Activated CD4-positive, alpha-beta T cell treated with anti-CD3 and anti-CD28 coated beads for 36 hours (primary cell): Measurements from ENCODE around the gene DR1. TPM values are rescaled to one million over a fixed set of nuclear protein-coding genes. Genes with fewer than 3 reads are reported as not detected.

ENCODE experiments used
- ATAC-seq: fragments of 200-7000 bp; cut with Tn5 transposase; one replicate; pipeline ENCODE4 v1.10.0; 2021; ENCODE audit warnings: mild to moderate bottlenecking, moderate library complexity
- CTCF ChIA-PET: fragments of 350-600 bp; sonication (Branson Sonifier 250); formaldehyde crosslinking; loops from one replicate; lab custom pipeline; 2021; ENCODE audit warnings: antibody characterized with exemption; lab: Charles Lee
- POLR2A ChIA-PET: fragments of 350-600 bp; sonication (Branson Sonifier 250); formaldehyde crosslinking; loops from one replicate; lab custom pipeline; 2021; ENCODE audit warnings: antibody characterized with exemption, inconsistent platforms; lab: Charles Lee
- DNase-seq: peaks from one replicate; pipeline ENCODE4 v3.0.0-alpha.2; 2020
- H3K27ac Mint-ChIP-seq: one replicate; pipeline ENCODE4 v1.8.0; 2021; ENCODE audit warnings: mixed read lengths
- H3K27me3 Mint-ChIP-seq: one replicate; pipeline ENCODE4 v1.8.0; 2021; ENCODE audit warnings: mixed read lengths
- H3K36me3 Mint-ChIP-seq: one replicate; pipeline ENCODE4 v1.8.0; 2021; ENCODE audit warnings: low read depth, mixed read lengths
- H3K4me1 Mint-ChIP-seq: one replicate; pipeline ENCODE4 v1.8.0; 2021; ENCODE audit warnings: mixed read lengths
- H3K4me3 Mint-ChIP-seq: one replicate; pipeline ENCODE4 v1.8.0; 2021; ENCODE audit warnings: mild to moderate bottlenecking, moderate library complexity, mixed read lengths
- H3K9me3 Mint-ChIP-seq: one replicate; pipeline ENCODE4 v1.8.0; 2021; ENCODE audit warnings: low read depth, mixed read lengths
- intact Hi-C, 2 experiments: fragments of 100-400 bp; cut with DNase I in 1 of 2; cut with micrococcal nuclease in 1 of 2; formaldehyde crosslinking; loops; one replicate each; pipeline versions ENCODE4 v1.14.2 to v1.15.1; 2022 to 2024; cut with DNase I, micrococcal nuclease
- total RNA-seq, 2 experiments: library from RNA; stranded (reverse); gene quantifications; one replicate each; pipeline ENCODE4 v1.2.3, GENCODE V29; 2021

The DR1 gene
- total RNA-seq, 2 experiments from 2014 or later = 84.8 to 95.3 TPM

DNA sequence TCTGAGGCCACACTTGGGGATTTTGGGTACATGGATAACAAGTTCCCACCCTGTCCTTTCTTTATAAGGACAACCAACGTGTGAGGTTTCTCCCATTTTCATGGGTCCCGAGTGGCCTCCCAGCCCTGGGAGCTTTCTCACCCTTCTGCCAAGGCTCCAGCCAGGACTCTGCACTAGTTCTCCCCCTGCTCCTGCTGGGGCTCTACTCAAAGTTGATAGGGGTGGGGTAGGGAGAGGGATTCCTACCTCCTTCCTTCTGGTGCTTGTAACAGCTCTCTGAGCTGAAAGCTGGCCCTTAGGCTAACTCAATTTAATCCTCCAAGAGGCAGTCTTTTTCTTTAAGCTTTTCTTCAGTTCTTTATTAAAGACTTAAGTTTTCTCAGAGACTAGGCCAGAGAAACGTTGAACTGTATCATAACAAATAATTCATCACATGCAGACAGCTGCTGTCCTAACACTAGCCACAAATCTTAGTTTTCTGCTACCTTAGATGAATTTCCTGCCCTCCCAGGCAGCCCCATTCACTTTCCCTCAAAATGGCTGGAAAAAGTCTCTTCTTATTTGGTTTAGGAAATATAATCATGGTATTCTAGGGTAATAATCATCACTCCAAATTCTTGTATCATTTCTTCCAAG, 22.4 kb upstream of the DR1 start:
- Mint-ChIP-seq H3K27ac (no peak overlapping the region), H3K36me3 (no peaks in the 10 kb centered on the region), H3K9me3 (no peaks in the 10 kb centered on the region), H3K4me1 (peaks cover 3% of the 10 kb centered on the region), H3K27me3 (no peaks in the 10 kb centered on the region), H3K4me3 (no peak overlapping the region)
- ATAC-seq (no peak), DNase-seq (no peak)
- CTCF ChIA-PET = interaction anchor here (1.1 kb wide), 1 partner anchor 19 kb away, joined by 3 read pairs; no protein-coding TSS in a partner anchor
- POLR2A ChIA-PET = interaction anchor here (0.6 kb wide), 1 partner anchor 38 kb away, joined by 3 read pairs; no protein-coding TSS in a partner anchor
- intact Hi-C loops = no loop called here

GRCh38 chr1:93324486-93325464, 20.9 kb upstream of the DR1 start:
- intact Hi-C loops = no loop called here
- no peak for ATAC-seq
- no peaks in the 10 kb centered on the region for H3K36me3 Mint-ChIP-seq
- DNase-seq = no peak
- CTCF ChIA-PET = interaction anchor here (0.6 to 2.3 kb wide), 4 partner anchors 11 to 89 kb away, joined by 3 to 9 read pairs (median 4); no protein-coding TSS in a partner anchor
- H3K4me1 Mint-ChIP-seq = peaks cover 3% of the 10 kb centered on the region
- no peak overlapping the region for H3K4me3 Mint-ChIP-seq
- no peak overlapping the region for H3K27ac Mint-ChIP-seq
- POLR2A ChIA-PET = interaction anchor here (0.7 kb wide), 1 partner anchor 12 kb away, joined by 3 read pairs; no protein-coding TSS in a partner anchor
- no peaks in the 10 kb centered on the region for H3K27me3 Mint-ChIP-seq
- no peaks in the 10 kb centered on the region for H3K9me3 Mint-ChIP-seq

- H3K36me3 Mint-ChIP-seq = peaks cover 3% of the 10 kb centered on the region
- intact Hi-C loops = no loop called here
- H3K4me1 Mint-ChIP-seq = peaks cover 3% of the 10 kb centered on the region
- POLR2A ChIA-PET = interaction anchor here (0.7 kb wide), 1 partner anchor 16 kb away, joined by 5 read pairs; no protein-coding TSS in a partner anchor
- H3K9me3 Mint-ChIP-seq = no peaks in the 10 kb centered on the region
- H3K4me3 Mint-ChIP-seq = no peak overlapping the region
- no peaks in the 10 kb centered on the region for H3K27me3 Mint-ChIP-seq
- DNase-seq = no peak
- ATAC-seq = no peak
- CTCF ChIA-PET = interaction anchor here (0.6 kb wide), 1 partner anchor 18 kb away, joined by 3 read pairs; no protein-coding TSS in a partner anchor
- no peak overlapping the region for H3K27ac Mint-ChIP-seq
These were observed 16.6 kb upstream of the DR1 start for GRCh38 chr1:93328809-93329760.

GRCh38 chr1:93330196-93330595, 15.5 kb upstream of the DR1 start:
- DNase-seq (no peak), ATAC-seq (no peak)
- Mint-ChIP-seq H3K27ac (no peak overlapping the region), H3K9me3 (no peaks in the 10 kb centered on the region), H3K4me3 (no peak overlapping the region), H3K36me3 (peaks cover 3% of the 10 kb centered on the region), H3K4me1 (no peaks in the 10 kb centered on the region), H3K27me3 (no peaks in the 10 kb centered on the region)
- CTCF ChIA-PET = no interaction called here
- POLR2A ChIA-PET = interaction anchor here (0.7 kb wide), 1 partner anchor 11 kb away, joined by 3 read pairs; no protein-coding TSS in a partner anchor
- intact Hi-C loops = no loop called here

DNA sequence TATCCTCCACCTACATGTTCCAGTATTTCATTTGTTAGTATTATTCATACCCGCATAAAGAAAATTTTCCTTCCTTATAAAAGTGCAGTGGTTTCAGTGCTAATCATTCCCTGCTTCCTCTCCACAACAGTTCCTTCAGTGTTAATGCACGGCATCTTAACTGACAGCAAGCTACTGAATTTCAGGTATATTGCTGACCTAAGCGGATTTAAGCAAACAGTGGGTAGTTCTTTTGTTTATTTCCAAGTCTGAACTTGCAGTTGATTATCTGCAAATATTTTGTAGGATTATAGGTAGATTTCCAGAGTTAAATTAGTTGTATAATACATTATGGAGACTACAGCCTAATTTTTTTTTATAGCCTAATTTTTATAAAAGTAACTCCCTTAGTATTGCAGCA, 15.1 kb upstream of the DR1 start:
- ATAC-seq = no peak
- CTCF ChIA-PET = no interaction called here
- H3K4me1 Mint-ChIP-seq = peaks cover under 1% of the 10 kb centered on the region
- H3K27ac Mint-ChIP-seq = no peak overlapping the region
- intact Hi-C loops = no loop called here
- H3K9me3 Mint-ChIP-seq = no peaks in the 10 kb centered on the region
- POLR2A ChIA-PET = interaction anchor here (0.7 kb wide), 1 partner anchor 10 kb away, joined by 3 read pairs; no protein-coding TSS in a partner anchor
- H3K4me3 Mint-ChIP-seq = no peak overlapping the region
- H3K27me3 Mint-ChIP-seq = no peaks in the 10 kb centered on the region
- no peak for DNase-seq
- peaks cover 3% of the 10 kb centered on the region for H3K36me3 Mint-ChIP-seq

GRCh38 chr1:93331412-93331811, 14.3 kb upstream of the DR1 start:
- Mint-ChIP-seq H3K36me3 (peaks cover 4% of the 10 kb centered on the region), H3K27ac (no peak overlapping the region), H3K27me3 (no peaks in the 10 kb centered on the region), H3K4me1 (peaks cover 8% of the 10 kb centered on the region), H3K9me3 (no peaks in the 10 kb centered on the region), H3K4me3 (no peak overlapping the region)
- intact Hi-C loops = no loop called here
- DNase-seq (no peak), ATAC-seq (no peak)
- ChIA-PET POLR2A (no interaction called here), CTCF (interaction anchor here (0.5 kb wide), 1 partner anchor 161 kb away, joined by 5 read pairs; no protein-coding TSS in a partner anchor)

- intact Hi-C loops = no loop called here
- POLR2A ChIA-PET = no interaction called here
- peaks cover 17% of the 10 kb centered on the region for H3K4me1 Mint-ChIP-seq
- no peak overlapping the region for H3K27ac Mint-ChIP-seq
- no peaks in the 10 kb centered on the region for H3K27me3 Mint-ChIP-seq
- H3K4me3 Mint-ChIP-seq = no peak overlapping the region
- ATAC-seq (no peak), DNase-seq (no peak)
- H3K9me3 Mint-ChIP-seq = no peaks in the 10 kb centered on the region
- CTCF ChIA-PET = no interaction called here
- H3K36me3 Mint-ChIP-seq = peaks cover 12% of the 10 kb centered on the region
These were observed 13.3 kb upstream of the DR1 start for GRCh38 chr1:93332368-93332767.

- H3K27me3 Mint-ChIP-seq = no peaks in the 10 kb centered on the region
- no peak for ATAC-seq
- intact Hi-C loops = no loop called here
- DNase-seq = no peak
- no peaks in the 10 kb centered on the region for H3K9me3 Mint-ChIP-seq
- peaks cover 29% of the 10 kb centered on the region for H3K36me3 Mint-ChIP-seq
- no peak overlapping the region for H3K27ac Mint-ChIP-seq
- ChIA-PET POLR2A (interaction anchor here (0.7 to 0.8 kb wide), 2 partner anchors 8 to 209 kb away, joined by 3 to 5 read pairs; no protein-coding TSS in a partner anchor), CTCF (interaction anchor here (0.6 kb wide), 1 partner anchor 15 kb away, joined by 4 read pairs; no protein-coding TSS in a partner anchor)
- H3K4me1 Mint-ChIP-seq = peaks cover 38% of the 10 kb centered on the region
- H3K4me3 Mint-ChIP-seq = no peak overlapping the region
These were observed 7.1 kb upstream of the DR1 start for GRCh38 chr1:93338387-93339146.

DNA sequence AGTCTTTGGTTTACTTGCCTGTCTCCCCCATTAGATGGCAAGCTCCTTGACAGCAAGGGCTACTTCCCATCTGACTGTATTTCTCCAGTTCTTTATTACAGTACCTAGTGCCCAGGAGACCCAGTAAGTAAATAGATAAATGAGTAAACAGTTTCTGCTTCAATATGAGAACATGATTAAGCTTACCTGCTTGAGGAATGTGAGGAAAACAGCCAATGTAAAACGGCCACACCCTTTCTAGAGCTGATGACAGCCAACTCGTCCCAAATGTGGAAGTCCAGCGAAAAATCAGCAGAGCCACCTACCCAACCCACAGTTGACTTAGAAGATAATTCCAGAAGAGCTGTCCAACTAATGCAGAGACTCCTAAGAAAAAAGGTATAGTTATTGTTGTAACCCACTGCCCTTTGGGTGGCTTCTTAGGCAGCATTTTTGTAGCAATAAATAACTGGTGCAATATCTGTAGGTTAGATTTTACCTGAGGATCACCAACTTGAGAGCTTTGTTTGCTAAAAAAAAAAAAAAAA, 6.5 kb upstream of the DR1 start:
- H3K36me3 Mint-ChIP-seq = peaks cover 29% of the 10 kb centered on the region
- ChIA-PET CTCF (no interaction called here), POLR2A (no interaction called here)
- ATAC-seq (no peak), DNase-seq (no peak)
- no peaks in the 10 kb centered on the region for H3K9me3 Mint-ChIP-seq
- no peak overlapping the region for H3K27ac Mint-ChIP-seq
- no peak overlapping the region for H3K4me3 Mint-ChIP-seq
- intact Hi-C loops = no loop called here
- no peaks in the 10 kb centered on the region for H3K27me3 Mint-ChIP-seq
- peaks cover 39% of the 10 kb centered on the region for H3K4me1 Mint-ChIP-seq

GRCh38 chr1:93340090-93340489, 5.6 kb upstream of the DR1 start:
- Mint-ChIP-seq H3K4me1 (peaks cover 39% of the 10 kb centered on the region), H3K27me3 (no peaks in the 10 kb centered on the region), H3K4me3 (no peak overlapping the region), H3K27ac (no peak overlapping the region), H3K36me3 (peaks cover 29% of the 10 kb centered on the region), H3K9me3 (no peaks in the 10 kb centered on the region)
- CTCF ChIA-PET = no interaction called here
- POLR2A ChIA-PET = no interaction called here
- ATAC-seq (no peak), DNase-seq (no peak)
- intact Hi-C loops = loop anchor here in 1 of 2 experiments (10.0 kb wide), 1 partner anchor 1075 kb away; the partner anchor contains the start of gene ABCD3
